ENCODE results near the gene ETV7. TPM values are rescaled to one million over a fixed set of nuclear protein-coding genes. Genes with fewer than 3 reads are reported as not detected.

Gene ETV7
- total RNA-seq, 2 donors from 2014 or later: 0.47 to 0.63 TPM

- ATAC-seq: no peak
Measured at GRCh38 chr6:36333171-36333895, 54.1 kb downstream of the ETV7 start.

GRCh38 chr6:36331381-36331780, 56.1 kb downstream of the ETV7 start:
- no peak for DNase-seq
- no peak for ATAC-seq
- intact Hi-C loops (cut with DNase I): no loop called here

More at GRCh38 chr6:36333171-36333895, 54.1 kb downstream of the ETV7 start:
- no peak for DNase-seq
- intact Hi-C loops (cut with DNase I): no loop called here

DNA sequence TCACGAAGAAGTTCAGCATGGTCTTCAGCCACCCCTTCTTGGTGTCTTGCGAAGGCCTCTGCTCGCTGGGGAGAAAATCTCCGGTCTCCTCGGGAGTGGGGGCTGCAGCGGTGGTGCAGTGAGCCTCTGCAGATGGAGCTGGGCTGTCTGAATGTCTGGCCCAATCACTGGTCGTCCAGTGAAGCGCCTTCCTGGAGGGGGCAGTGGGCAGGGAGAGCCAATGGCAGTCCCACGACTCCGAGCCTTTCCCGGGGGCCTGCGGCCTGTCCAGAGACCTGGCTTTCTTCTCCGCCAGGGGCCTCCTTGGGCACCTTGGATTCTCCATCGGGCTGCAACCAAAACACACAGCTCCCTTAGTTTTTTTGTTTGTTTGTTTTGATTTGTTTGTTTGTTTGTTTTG, 57.1 kb downstream of the ETV7 start:
- ATAC-seq: no peak
- intact Hi-C loops (cut with DNase I): no loop called here

DNA sequence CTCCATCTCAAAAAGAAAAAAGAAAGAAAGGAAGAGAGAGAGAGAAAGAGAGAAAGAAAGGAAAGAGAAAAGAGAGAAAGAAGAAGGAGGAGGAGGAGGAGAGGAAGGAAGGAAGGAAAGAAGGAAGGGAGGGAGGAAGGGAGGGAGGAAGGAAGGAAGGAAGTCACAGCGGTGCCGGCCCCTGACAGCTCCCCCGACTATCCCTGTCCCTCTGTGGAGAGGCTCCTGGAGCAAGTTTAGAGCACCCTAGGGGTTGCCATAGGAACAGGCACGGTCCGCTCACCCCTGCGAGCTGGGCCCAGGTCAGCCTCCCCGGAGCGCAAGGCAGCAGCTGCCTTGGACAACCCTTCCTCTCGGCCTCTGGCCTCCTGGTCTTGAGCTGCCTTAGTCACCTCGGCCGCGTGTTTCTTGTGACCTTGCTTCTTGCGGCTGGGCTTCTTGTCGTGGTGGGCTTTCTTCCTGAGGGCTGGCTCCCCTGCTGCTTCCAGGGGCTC, 57.6 kb downstream of the ETV7 start:
- ATAC-seq: no peak
- intact Hi-C loops (cut with DNase I): no loop called here
- DNase-seq: no peak

More for the DNA sequence above, 57.1 kb downstream of the ETV7 start:
- no peak for DNase-seq

DNA sequence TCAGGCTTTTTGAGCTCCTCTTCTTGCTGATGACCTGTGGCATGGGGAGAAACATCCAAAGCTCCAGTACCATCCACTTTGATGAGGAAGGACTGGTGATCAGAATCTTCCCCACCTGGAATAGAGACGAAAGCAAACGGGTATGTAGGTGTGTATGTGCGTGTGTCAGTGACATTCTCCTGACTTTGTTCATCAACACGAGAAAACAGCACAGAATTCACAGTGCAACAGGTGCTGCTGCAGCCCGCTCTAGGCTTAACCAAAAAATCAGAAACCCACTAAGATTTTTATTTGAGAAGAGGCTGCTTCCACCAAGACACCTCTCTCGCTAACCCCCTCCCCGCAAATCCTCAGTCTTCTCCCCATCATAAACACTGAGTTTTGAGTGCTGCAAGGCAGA, 58.9 kb downstream of the ETV7 start:
- DNase-seq (no peak), ATAC-seq (no peak)
- intact Hi-C loops (cut with DNase I): no loop called here

DNA sequence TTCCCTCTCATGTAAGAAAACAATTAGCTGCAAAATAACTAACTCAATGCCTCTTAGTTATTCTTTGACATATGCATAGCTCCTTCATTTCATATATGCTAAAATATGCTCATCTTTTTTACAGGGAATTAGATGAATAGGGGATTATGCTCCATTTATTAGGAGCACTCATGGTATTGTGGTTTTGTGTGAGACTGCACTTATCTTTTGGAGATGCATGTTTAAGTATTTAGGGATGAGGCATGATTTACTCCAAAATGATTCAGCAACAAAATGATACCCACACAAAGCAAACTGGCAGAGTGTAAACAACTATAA, 59.6 kb downstream of the ETV7 start:
- DNase-seq (no peak), ATAC-seq (no peak)
- intact Hi-C loops (cut with DNase I): no loop called here

DNA sequence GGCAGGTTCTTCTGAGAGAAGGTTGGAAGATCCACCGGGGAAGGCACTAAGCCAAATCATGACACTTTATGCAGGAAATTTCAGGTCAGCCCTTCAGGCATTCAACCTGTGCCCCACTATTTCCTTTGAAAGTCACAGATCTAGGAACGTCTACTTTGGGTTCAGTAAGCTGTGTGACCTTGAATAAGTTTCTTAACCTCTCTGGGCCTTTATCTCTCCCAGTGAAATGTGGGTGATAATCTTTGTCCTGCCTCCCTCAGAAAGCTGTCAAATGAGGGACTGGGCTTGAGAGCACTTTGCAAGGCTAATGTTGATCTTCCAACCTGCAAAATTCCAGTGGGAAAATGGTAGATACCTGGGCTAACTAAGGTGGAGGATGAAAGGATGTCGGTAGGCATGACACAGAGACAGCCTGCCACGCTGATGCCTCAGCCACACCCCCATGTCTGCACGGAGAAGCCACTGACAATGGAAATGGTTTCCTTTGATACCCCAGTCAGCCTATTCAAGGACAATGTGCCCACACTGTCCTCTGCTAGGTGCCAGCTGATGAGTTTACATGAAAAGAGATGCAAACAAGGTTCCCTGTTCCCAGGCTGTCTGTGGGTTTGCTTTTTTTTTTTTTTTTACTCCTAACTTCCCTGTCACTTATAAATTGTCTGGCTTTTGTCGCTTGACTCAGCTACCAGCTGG, 60.1 kb downstream of the ETV7 start:
- intact Hi-C loops (cut with DNase I): no loop called here
- DNase-seq: no peak
- ATAC-seq: no peak

DNA sequence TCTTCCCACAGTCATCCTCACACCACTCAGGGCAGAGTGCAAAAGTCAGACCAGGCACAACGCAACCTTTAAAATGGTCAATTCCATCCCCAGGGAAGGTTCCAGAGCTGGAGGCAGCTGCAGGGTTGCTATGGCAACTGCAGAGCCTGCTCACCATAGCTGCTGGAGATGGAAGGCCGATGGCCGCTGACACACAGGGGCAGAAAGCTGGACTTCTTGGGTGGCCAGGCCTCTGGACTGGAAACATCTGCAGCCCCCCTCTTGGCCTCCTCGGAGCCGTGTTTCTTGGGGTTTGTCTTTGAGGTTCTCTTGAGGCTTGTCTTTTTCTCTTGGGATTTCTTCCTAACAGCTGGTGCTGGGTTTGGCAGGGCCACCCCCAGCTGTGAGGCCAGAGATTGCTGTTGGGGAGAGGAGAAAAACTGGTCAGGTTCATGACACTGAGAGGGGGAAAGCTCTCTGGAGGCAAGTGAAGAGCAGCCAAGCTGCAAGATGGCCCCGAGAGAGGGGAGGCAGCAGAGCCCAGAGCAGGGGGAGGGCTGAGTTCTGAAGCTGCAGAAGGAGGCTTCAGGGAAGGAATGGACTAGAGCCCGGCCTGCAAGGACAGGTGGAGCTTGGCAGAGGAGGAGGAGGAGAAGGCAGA, 61.0 kb downstream of the ETV7 start:
- no peak for DNase-seq

DNA sequence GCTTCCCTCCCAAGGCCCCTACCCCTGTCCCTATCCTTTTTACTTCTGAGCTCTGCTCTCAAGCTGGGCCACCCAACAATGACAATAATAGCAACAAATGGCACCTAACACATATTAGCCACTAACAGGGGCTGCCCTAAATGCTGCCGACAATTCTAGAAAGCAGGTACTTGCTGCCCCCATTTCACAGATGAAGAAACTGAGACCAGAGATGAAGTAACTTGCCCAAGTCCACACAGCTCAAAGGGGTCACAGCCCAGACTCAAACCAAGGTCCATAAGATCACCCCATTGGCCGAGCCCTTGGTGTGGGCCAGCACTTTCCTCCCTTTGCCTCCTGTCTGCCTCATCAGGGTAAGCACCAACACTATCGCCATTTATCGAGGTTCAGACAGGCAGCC, 62.8 kb downstream of the ETV7 start:
- ATAC-seq (no peak), DNase-seq (no peak)
- intact Hi-C loops (cut with DNase I): no loop called here

More for the DNA sequence above, 61.0 kb downstream of the ETV7 start:
- peak in 1 of 2 donors; percentile 32 for ATAC-seq
- intact Hi-C loops (cut with DNase I): no loop called here

DNA sequence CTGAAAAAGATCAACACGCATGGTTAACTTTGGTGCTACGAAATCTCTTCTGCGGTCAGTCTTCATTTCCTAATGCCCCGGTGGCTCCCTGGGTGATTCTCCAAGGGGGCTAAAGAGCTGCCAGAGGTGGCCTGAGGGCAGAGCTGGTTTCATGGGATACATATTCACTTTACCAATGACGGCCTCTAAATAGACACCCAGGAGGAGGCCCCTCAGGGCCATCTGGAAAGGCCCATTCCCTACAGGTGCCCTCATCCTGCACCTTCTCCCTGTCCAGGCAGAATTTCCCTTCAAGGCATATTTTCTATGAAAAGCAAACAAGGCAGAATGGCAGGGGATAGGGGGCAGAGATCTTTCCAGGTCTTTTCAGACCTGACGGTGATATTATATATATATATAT, 63.3 kb downstream of the ETV7 start:
- ATAC-seq: no peak
- intact Hi-C loops (cut with DNase I): no loop called here
- no peak for DNase-seq

DNA sequence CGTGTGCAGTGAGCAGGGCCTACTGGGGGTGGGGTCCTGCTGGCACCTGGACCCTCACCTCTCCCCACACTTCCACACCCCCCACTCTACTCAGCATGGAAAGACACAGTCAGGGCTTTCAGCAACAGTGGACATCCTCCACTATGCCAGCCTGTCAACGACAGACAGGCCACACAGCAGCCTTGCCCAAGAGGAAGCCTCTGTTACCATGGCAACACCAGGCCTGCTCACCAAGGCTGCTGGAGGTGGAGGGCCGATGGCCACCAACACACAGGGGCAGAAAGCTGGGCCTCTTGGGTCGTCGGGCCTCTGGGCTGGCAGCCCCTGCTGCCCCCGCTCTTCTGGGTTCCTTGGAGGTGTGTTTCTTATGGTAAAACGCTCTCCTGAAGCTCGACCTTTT, 64.4 kb downstream of the ETV7 start:
- DNase-seq: no peak
- ATAC-seq: no peak
- intact Hi-C loops (cut with DNase I): no loop called here

GRCh38 chr6:36322591-36322990, 64.9 kb downstream of the ETV7 start:
- DNase-seq (no peak), ATAC-seq (no peak)
- intact Hi-C loops (cut with DNase I): no loop called here

- intact Hi-C loops (cut with DNase I): no loop called here
- no peak for ATAC-seq
- DNase-seq: no peak
Measured at GRCh38 chr6:36320475-36320874, 67.0 kb downstream of the ETV7 start.

GRCh38 chr6:36319821-36320220, 67.6 kb downstream of the ETV7 start:
- intact Hi-C loops (cut with DNase I): no loop called here
- no peak for DNase-seq
- no peak for ATAC-seq

DNA sequence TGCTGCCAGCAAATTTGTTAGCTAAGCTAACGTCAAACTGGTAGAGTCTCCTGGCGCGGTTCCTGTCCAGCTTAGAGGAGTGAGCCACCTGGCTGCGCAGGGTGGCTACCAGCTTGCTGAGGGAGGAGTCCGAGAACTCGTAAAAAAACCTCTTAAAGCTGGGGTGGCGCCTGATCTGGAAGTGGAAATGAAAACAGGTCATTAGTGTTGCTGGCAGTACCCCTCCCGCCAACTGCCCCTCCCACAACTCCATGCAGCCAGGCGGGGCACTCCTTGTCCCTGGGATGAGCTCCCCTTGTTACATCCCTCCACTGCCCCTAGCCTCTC, 68.1 kb downstream of the ETV7 start:
- DNase-seq (no peak), ATAC-seq (no peak)
- intact Hi-C loops (cut with DNase I): no loop called here

DNA sequence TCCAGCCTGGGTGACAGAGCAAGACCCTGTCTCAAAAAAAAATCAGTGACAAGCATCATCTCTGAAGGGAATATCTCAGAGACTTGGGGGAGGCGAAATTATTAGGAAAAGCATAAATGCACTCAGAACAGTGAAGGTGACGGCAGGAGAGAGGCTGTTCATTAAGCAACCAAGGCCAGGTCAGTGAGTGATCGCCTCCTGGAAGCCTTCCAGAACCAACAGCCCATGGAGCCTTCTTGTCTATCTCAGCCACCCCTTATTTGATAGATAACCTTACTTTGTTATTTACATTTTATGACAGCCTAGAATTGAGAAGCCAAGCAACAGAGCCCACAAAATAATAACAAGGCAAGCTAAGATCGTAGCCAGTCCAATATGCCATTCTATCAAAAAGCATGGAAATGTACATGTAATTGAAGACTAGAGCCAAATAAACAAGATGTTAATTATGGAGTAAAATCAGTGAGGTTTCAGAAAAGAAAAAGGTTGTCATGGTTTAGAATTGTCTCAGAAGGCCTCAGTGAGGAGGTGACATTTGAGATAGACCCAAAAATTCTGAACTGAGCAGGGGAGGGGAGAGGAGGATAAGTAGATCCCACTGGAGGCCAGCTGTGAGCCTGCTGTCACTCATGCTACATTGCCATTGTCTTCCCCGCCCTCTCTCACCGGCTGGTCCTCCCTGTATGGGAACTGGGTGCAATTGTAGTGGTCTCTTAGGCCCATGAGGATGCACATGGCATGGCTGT, 68.6 kb downstream of the ETV7 start:
- ATAC-seq (peak in 1 of 2 donors; percentile 25), DNase-seq (no peak)
- intact Hi-C loops (cut with DNase I): no loop called here

- DNase-seq (no peak), ATAC-seq (no peak)
- intact Hi-C loops (cut with DNase I): no loop called here
Measured at GRCh38 chr6:36317623-36318022, 69.8 kb downstream of the ETV7 start.

All from left cardiac atrium (tissue), 4 donors.